Activated CD4-positive, alpha-beta T cell treated with anti-CD3 and anti-CD28 coated beads, Interleukin-2, amount 10 ng/mL, durations not matched to agents 24 days and 14 days (primary cell): ENCODE results near the gene RECK. TPM values are rescaled to one million over a fixed set of nuclear protein-coding genes. Genes with fewer than 3 reads are reported as not detected.
"Not testable (repeated sequence)": the region's sequence is repeated elsewhere in the genome, so short reads cannot be mapped to it uniquely, and the experiment has no call there.

Source experiments
- DNase-seq: peaks from one replicate; pipeline ENCODE4 v3.0.0; 2022
- H3K27ac Mint-ChIP-seq: one replicate; pipeline ENCODE4 v1.8.0; 2022; ENCODE audit warnings: mild to moderate bottlenecking, mixed read lengths
- H3K27me3 Mint-ChIP-seq: one replicate; pipeline ENCODE4 v1.8.0; 2022; ENCODE audit warnings: mixed read lengths
- H3K36me3 Mint-ChIP-seq: one replicate; pipeline ENCODE4 v1.8.0; 2022; ENCODE audit warnings: low read depth, mild to moderate bottlenecking, mixed read lengths
- H3K4me1 Mint-ChIP-seq: one replicate; pipeline ENCODE4 v1.8.0; 2021; ENCODE audit warnings: mixed read lengths
- H3K4me3 Mint-ChIP-seq: one replicate; pipeline ENCODE4 v1.8.0; 2022; ENCODE audit warnings: mild to moderate bottlenecking, moderate library complexity, mixed read lengths
- H3K9me3 Mint-ChIP-seq: one replicate; pipeline ENCODE4 v1.8.0; 2021; ENCODE audit warnings: mixed read lengths
- intact Hi-C: fragments of 100-400 bp; cut with micrococcal nuclease; formaldehyde crosslinking; loops from one replicate; pipeline ENCODE4 v1.15.1; 2023
- total RNA-seq: library from RNA; stranded (reverse); gene quantifications from 2 replicates; pipeline ENCODE4 v1.2.3, GENCODE V29; 2022

RECK gene
- total RNA-seq, 1 donor from 2014 or later, result 4.3 TPM

- Mint-ChIP-seq H3K27ac (peak overlapping the region; percentile 41), H3K27me3 (no peaks in the 10 kb centered on the region), H3K9me3 (peaks cover 16% of the 10 kb centered on the region), H3K36me3 (peaks cover 45% of the 10 kb centered on the region), H3K4me3 (peak overlapping the region; percentile 18), H3K4me1 (peaks cover 80% of the 10 kb centered on the region)
- DNase-seq, result no peak
- intact Hi-C loops, result loop anchor here (1.0 kb wide), 1 partner anchor 10 kb away; no protein-coding TSS in a partner anchor
Measured at GRCh38 chr9:36147441-36148175, 110.9 kb downstream of the RECK start.

GRCh38 chr9:36148311-36149051, 111.8 kb downstream of the RECK start:
- intact Hi-C loops, result loop anchor here (1.0 kb wide), 1 partner anchor 11 kb away; no protein-coding TSS in a partner anchor
- Mint-ChIP-seq H3K27ac (peak overlapping the region; percentile 45), H3K9me3 (peaks cover 16% of the 10 kb centered on the region), H3K27me3 (no peaks in the 10 kb centered on the region), H3K36me3 (peaks cover 46% of the 10 kb centered on the region), H3K4me3 (peak overlapping the region; percentile 5), H3K4me1 (peaks cover 76% of the 10 kb centered on the region)
- DNase-seq, result peak; percentile 85

- peaks cover 46% of the 10 kb centered on the region for H3K36me3 Mint-ChIP-seq
- no peak overlapping the region for H3K4me3 Mint-ChIP-seq
- H3K27ac Mint-ChIP-seq, result peak overlapping the region; percentile 32
Measured at GRCh38 chr9:36149197-36149596, 112.5 kb downstream of the RECK start.

GRCh38 chr9:36150574-36151315, 114.0 kb downstream of the RECK start:
- H3K4me1 Mint-ChIP-seq, result peaks cover 66% of the 10 kb centered on the region
- peak overlapping the region; percentile 72 for H3K4me3 Mint-ChIP-seq
- H3K9me3 Mint-ChIP-seq, result peaks cover 10% of the 10 kb centered on the region
- no peak for DNase-seq
- intact Hi-C loops, result loop anchor here (1.0 kb wide), 3 partner anchors 10 to 40 kb away; partner anchors contain the start of genes CLTA and GLIPR2
- H3K36me3 Mint-ChIP-seq, result peaks cover 44% of the 10 kb centered on the region
- peak overlapping the region; percentile 87 for H3K27ac Mint-ChIP-seq
- H3K27me3 Mint-ChIP-seq, result no peaks in the 10 kb centered on the region

More at GRCh38 chr9:36149197-36149596, 112.5 kb downstream of the RECK start:
- peaks cover 16% of the 10 kb centered on the region for H3K9me3 Mint-ChIP-seq
- no peaks in the 10 kb centered on the region for H3K27me3 Mint-ChIP-seq
- no peak for DNase-seq
- peaks cover 74% of the 10 kb centered on the region for H3K4me1 Mint-ChIP-seq
- intact Hi-C loops, result no loop called here

GRCh38 chr9:36151316-36152210, 114.8 kb downstream of the RECK start:
- Mint-ChIP-seq H3K4me1 (peaks cover 62% of the 10 kb centered on the region), H3K27ac (peak overlapping the region; percentile 87), H3K36me3 (peaks cover 39% of the 10 kb centered on the region), H3K27me3 (no peaks in the 10 kb centered on the region), H3K4me3 (peak overlapping the region; percentile 72), H3K9me3 (peaks cover 4% of the 10 kb centered on the region)
- intact Hi-C loops, result loop anchor here (1.0 kb wide), 3 partner anchors 11 to 39 kb away; partner anchors contain the start of genes CLTA and GLIPR2
- DNase-seq, result peak; percentile 96

- Mint-ChIP-seq H3K36me3 (peaks cover 36% of the 10 kb centered on the region), H3K9me3 (no peaks in the 10 kb centered on the region), H3K4me3 (peak overlapping the region; percentile 39), H3K27me3 (no peaks in the 10 kb centered on the region), H3K27ac (peak overlapping the region; percentile 79), H3K4me1 (peaks cover 51% of the 10 kb centered on the region)
- no peak for DNase-seq
- intact Hi-C loops, result no loop called here
Measured at GRCh38 chr9:36152741-36153438, 116.2 kb downstream of the RECK start.

- no peak for DNase-seq
- Mint-ChIP-seq H3K9me3 (peaks cover 5% of the 10 kb centered on the region), H3K36me3 (peaks cover 37% of the 10 kb centered on the region), H3K4me1 (peaks cover 49% of the 10 kb centered on the region), H3K27me3 (no peaks in the 10 kb centered on the region), H3K27ac (peak overlapping the region; percentile 79), H3K4me3 (peak overlapping the region; percentile 19)
- intact Hi-C loops, result no loop called here
Measured at GRCh38 chr9:36153746-36154145, 117.0 kb downstream of the RECK start.

- DNase-seq, result no peak
- Mint-ChIP-seq H3K27ac (peak overlapping the region; percentile 61), H3K36me3 (peaks cover 44% of the 10 kb centered on the region), H3K27me3 (no peaks in the 10 kb centered on the region), H3K9me3 (peaks cover 5% of the 10 kb centered on the region), H3K4me1 (peaks cover 49% of the 10 kb centered on the region), H3K4me3 (peak overlapping the region; percentile 19)
- intact Hi-C loops, result no loop called here
Measured at GRCh38 chr9:36154331-36154952, 117.7 kb downstream of the RECK start.

- H3K27ac Mint-ChIP-seq, result no peak overlapping the region
- DNase-seq, result no peak
- H3K4me1 Mint-ChIP-seq, result peaks cover 40% of the 10 kb centered on the region
- no peak overlapping the region for H3K4me3 Mint-ChIP-seq
- H3K27me3 Mint-ChIP-seq, result no peaks in the 10 kb centered on the region
- intact Hi-C loops, result no loop called here
- peaks cover 5% of the 10 kb centered on the region for H3K9me3 Mint-ChIP-seq
- peaks cover 47% of the 10 kb centered on the region for H3K36me3 Mint-ChIP-seq
Measured at GRCh38 chr9:36156116-36156515, 119.4 kb downstream of the RECK start.

GRCh38 chr9:36158122-36158521, 121.4 kb downstream of the RECK start:
- peaks cover 5% of the 10 kb centered on the region for H3K9me3 Mint-ChIP-seq
- intact Hi-C loops, result no loop called here
- H3K27me3 Mint-ChIP-seq, result no peaks in the 10 kb centered on the region
- H3K4me1 Mint-ChIP-seq, result peaks cover 34% of the 10 kb centered on the region
- no peak overlapping the region for H3K4me3 Mint-ChIP-seq
- peaks cover 52% of the 10 kb centered on the region for H3K36me3 Mint-ChIP-seq
- H3K27ac Mint-ChIP-seq, result no peak overlapping the region
- no peak for DNase-seq

GRCh38 chr9:36158917-36159316, 122.2 kb downstream of the RECK start:
- Mint-ChIP-seq H3K36me3 (peaks cover 49% of the 10 kb centered on the region), H3K9me3 (peaks cover 5% of the 10 kb centered on the region), H3K27me3 (no peaks in the 10 kb centered on the region), H3K4me3 (no peak overlapping the region), H3K27ac (no peak overlapping the region), H3K4me1 (peaks cover 28% of the 10 kb centered on the region)
- DNase-seq, result no peak
- intact Hi-C loops, result no loop called here

GRCh38 chr9:36159509-36159908, 122.8 kb downstream of the RECK start:
- DNase-seq, H3K27ac Mint-ChIP-seq, H3K27me3 Mint-ChIP-seq, intact Hi-C loops, H3K9me3 Mint-ChIP-seq, H3K4me3 Mint-ChIP-seq: not testable (repeated sequence)
- Mint-ChIP-seq H3K4me1 (peaks cover 22% of the 10 kb centered on the region), H3K36me3 (peaks cover 46% of the 10 kb centered on the region)
